Stimulated activated CD4-positive, alpha-beta T cell treated with anti-CD3 and anti-CD28 coated beads, Interleukin-12 subunit alpha, Interleukin-12 subunit beta, amount 100 ng/mL, for 24 hours (primary cell): ENCODE results near the gene KCTD12.

ENCODE experiments used
- DNase-seq, 2 experiments: peaks; one replicate each; pipeline ENCODE4 v3.0.0-alpha.2; 2020; ENCODE audit warnings: low read depth in 2 of 2

The KCTD12 gene

DNA sequence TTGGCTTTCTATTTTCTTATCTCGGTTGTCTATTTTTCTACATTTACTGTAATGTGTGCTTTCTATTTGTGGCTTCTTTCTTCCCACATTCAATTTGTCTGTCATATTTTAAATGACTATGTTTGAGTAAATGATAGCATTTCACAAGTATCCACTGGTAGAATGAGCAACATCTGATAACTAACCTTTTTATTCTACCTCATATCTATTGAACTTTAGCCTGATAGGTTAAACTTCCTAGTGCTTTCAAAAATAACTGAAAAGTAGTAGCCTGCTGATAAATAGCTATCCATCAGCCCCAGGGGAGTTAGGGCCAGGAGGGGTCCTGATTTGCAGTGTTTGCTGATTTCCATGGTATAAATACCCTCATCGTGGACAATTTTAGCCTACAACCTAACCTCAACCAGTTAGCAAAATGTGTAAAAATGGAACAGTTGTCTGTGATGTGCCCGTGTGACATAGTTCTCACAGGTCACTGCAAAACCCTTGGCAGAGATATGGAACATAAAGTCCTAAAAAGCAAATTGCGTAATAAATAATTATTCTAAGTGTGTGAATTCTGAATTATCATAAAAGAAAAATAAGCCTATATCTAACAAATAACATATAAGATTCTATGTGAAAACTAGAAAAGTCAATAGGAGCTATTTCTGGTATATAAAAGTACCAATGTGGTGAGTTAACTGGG, 32.1 kb downstream of the KCTD12 start:
- DNase-seq, result no peak

DNA sequence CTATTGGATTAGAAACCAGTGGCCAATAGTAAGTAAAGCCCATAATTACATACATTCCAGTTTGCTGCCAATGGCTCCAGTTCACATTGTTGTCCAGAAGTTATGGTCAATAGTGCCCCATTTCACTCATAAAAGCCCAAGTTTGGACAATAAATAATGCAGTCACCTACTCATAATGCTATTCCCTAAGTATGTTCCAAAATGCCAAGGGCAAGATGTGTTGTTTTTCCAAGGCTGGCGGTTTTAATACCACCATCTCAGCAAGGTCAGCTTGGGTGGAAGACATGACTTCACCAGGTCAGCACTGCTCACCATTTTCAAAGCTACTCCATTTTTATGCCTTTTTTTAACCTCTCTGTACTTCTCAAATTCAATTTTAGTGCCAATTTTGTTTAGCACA, 32.7 kb downstream of the KCTD12 start:
- DNase-seq, result no peak

DNA sequence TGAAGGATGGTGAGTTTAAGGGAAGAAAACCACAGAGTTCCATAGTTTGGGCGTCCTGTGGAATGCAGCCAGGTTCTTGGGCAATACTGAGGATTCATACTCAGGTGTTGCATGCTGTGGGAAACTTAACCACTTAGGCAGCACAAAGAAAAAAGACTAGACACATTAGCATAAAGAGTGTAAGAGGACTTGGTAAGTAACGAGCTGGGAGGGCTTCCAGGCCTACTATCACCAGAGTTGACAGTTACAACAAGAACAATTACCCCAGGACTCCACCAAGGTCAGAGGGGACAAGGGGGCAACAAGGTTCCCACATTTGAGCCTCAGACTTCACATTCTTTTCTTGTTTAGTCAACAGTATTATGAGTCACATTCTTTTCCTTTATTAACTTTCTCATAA, 33.2 kb downstream of the KCTD12 start:
- DNase-seq, result no peak

DNA sequence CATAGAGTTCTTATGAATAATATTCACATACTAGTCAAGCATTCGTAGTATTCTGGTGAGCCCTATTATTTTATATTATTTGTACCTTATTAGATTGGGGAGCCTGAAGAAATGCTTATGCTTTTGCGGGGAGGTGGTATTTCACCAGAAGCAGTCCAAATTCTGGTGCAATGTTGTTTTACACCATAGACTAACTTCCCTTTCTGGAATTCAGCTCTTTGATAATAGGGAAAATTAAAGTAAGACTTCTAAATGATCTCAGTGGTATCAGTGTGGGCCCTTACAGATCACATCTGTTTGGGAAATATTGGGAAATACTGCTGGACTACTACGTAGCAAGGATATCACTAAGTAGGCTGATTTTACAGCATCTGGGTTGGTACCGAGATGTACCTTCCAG, 34.2 kb downstream of the KCTD12 start:
- no peak for DNase-seq

DNA sequence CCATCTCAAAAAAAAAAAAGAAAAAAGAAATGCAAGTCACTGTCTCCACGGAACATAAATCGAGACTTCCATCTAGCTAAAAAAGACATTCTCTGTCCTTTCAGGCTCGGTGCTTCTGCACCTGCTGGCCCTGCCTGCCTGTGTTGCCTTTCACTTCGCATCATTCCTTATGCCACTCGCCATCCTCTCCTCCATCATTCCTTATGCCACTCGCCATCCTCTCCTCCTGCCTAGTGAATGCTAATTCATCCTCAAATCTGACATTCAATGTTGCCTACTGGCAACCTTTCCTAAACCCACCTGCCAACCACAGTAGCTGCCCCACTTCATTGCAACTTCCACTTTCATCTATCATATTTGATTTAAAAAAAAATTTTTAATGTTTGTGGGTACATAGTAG, 36.7 kb downstream of the KCTD12 start:
- no peak for DNase-seq

DNA sequence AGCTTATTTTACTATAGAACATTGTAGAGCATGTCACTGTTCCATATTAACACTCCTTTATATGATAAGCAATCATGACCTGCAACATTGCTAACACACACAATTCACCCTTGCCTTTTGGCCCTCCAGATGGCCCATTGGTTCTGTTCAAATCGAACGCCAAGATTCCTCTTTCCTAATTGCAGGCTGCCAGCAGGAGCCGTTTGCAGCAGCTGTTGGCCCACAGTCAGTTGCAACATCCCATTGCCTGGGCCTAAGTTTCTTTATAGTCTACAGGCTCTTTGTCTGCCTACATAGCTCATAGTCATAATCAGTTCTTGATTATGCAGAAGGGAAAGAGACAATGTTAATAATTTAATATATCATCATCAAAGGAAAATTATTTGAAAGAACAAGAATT, 37.6 kb downstream of the KCTD12 start:
- DNase-seq, result no peak

DNA sequence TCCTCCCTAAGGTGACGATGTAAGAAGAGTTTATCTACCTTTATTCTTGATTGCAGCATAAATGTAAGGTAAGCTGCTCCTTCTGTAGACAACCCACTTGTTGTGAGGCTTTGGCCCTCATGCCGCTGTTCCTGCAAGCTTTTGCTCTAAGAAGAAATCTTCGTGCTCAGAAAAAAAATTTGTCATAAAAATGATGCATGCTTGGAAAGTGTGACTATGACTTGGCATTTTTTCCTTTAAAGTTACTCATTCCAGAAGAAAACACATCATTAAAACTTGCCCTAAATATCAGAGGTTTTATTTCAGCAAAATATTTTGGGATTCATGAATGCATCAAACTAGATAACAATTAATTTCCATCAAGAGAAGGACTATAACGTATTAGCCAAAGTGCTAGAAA, 39.8 kb downstream of the KCTD12 start:
- no peak for DNase-seq

DNA sequence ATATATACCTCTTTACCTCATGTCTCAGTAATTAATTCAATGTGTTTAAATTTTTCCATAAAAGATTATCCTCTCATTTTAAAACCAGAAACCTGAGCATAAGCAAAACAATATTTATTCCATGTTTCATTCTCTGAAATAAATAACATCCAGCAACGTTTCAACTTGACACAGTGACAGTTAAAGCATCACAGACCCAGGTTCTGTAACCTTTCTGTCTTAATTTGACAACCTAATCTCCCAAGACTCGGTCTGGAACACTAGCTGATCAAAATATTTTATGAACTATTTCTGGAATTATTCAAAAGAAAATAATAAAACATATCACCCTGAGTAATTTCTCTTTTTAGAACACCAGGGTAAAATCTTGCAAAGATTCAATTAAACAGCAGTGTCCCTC, 40.3 kb downstream of the KCTD12 start:
- DNase-seq, result no peak

DNA sequence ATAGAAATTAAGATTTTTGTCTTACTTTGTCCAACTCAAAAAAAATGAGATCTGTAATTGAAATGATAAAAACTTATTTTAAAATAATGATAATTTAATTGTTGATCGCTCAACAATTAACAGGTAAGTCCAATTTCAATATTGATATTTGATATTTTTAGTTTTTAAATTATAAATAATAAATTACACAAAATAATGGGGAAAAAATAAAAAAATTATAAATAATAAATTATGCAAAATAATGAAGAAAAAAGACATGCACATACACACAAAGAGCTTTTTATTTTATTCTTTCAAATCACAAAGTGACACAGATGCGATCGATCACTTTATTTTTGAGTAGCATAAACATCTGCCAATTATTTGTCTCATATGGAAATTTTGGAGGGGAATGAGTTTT, 40.8 kb downstream of the KCTD12 start:
- DNase-seq, result no peak

DNA sequence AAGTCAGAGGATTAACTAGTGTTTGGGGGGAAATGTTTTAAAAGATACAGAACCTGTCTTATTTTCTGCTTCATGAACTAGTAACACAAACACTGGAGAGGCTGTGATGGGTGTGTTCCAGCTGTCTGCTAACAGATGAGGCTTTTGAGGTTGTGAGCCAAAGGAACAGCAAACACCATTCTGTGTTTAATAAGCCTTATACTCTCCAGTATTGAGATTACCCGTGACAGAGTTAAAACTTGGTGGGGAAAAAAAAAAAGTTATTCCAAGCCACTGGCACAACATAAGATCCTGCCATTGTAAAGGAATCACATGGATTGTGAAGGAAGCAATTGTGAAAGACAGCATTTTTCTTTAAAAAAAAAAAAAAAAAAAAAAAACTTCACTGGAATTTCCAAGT, 48.4 kb downstream of the KCTD12 start:
- no peak for DNase-seq

DNA sequence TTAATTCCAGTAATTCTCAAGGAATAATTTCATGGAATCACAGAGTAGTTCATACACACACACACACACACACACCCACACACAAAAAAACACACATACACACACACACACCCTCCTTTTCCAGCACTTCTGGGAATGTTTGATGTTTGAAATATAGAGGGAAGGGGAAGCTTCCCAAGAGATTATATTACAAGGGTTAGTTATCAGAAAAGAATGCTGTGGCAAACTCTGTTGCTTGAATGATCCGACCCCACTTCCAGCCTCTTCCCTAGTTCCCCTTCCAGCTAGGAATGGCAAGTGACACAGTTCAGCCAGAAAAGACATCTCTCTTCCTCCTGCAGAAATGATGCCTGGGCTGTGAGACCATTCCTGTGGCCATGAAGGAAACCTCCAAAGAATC, 49.9 kb downstream of the KCTD12 start:
- DNase-seq, result no peak

DNA sequence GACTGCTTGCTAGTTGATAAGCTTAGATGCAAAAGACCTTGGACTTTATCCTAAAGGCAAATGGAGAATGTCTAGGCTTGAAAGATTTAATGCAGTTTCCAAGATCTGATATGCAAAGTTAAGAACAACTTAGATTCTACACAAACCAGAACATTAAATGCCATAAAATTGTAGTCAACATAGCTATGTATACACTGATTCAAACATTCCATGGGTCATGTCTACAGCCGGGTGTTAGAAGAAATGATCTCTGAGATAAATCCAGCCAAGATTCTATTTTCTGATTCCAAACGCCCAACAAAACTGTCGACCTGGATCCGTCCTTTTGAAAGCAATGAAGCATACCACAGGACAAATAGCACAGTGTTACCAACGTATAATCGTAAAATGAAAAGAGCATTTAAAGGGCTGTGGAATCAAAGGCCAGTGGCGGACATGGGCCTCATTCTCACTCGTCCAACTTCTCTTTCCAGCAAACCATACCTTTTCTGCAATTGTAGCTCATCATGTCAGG, 52.7 kb downstream of the KCTD12 start:
- DNase-seq, result no peak

DNA sequence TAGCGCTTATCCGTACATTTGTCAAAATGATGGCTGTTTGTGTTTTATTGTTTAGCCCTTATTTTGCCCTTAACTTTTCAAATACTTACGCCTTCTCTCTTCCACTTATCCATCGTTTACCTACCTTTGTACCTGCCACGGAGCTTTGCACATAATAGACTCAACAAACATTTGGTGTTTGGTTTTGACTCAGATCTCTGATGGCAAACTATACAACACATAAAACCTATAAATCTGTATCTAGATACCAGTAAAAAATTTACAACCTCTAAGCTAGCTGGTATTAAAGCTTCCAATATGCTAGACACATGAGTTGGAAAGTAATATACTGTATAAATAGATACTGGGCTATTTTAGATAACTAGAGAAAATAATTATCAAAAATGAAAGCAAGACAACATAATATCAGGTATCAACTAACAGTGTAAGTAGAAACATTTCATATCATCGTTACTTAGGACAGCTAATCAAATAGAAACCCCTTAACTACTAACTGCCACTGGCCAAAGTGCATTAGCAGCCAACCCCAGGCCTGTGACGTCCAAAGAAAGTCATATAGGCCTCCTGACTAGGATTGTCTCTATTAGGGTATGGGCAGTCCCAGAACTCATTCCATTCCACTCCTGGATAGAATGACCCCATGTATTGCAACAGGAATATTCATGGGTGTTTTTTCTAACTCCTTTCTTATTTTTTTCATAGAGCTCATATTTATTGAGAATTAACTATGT, 53.8 kb downstream of the KCTD12 start:
- DNase-seq, result no peak

DNA sequence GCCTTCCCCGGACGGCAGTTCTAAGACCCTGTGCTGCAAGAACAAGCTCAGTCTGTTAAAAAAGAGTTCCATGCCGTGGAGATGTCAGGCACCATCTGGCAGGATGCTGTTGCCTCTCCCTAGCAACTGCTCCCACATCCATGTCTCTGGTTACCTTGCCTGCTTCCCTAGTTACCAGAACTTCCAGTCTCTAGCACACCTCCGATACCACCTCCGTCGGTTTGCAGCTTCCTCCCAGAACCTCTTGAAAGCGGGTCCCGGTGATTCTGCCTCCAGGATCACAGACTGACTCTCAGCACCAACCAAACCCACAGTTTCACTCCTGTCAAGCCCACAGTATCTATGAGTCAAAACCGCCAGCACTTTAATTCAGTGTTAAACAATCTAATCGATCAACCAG, 55.4 kb downstream of the KCTD12 start:
- DNase-seq, result no peak
